GM19395 (cell line): ENCODE data around the gene CLEC18B.
"Not testable (repeated sequence)": the region's sequence is repeated elsewhere in the genome, so short reads cannot be mapped to it uniquely, and the experiment has no call there.

Experiments used
- ATAC-seq: cut with Tn5 transposase; IDR thresholded peaks from one replicate; pipeline ENCODE4 v1.9.1; 2021; ENCODE audit warnings: mild to moderate bottlenecking, moderate library complexity; ENCODE audit not compliant: unreplicated experiment

The CLEC18B gene

DNA sequence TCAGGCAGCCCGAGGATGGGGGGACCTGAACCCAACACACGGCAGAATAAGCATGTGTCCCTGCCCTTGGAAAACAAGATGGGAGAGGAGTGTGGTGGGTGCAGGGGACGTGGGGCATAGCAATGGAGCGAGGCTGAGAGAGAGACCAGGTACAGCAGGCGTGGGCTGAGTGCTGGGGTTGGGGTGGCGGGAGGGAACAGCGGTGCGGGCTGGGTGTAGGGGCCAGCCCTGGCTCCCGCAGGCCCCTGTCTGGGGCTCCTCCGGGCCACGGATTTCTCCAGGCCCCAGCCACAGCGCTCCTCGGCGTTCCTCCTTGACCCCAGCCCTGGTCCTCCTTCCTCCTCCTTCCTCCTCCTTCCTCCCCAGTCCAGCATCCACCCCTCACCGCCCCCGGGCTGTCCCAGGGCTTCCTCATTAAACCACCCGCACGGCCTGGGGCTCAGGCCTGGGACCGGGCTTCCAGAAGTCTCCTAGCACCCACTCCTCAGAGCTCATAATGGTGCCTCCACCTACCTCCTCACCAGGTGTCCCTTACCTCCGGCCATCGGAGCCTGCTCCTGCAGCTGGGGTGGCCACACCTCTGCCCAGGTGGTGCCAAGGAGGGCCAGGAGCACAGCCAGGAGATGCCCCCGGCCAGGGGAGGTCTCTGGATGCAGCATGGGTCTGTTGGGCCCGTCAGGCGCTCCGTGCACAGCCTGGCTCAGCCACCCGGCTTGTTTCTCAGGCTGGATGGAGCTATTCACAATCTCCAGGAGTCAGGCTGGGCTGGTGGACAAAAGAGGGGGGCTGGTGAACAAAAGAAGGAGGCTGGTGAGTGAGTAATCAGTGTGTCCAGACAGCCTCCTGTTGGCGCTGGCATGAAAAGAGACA is at the start of gene CLEC18B:
CLEC18B (minus strand) TSS at position 867 of the 870 bp plus-strand sequence; CDS start at position 659, 208 bp downstream.
- not testable (repeated sequence) for ATAC-seq

DNA sequence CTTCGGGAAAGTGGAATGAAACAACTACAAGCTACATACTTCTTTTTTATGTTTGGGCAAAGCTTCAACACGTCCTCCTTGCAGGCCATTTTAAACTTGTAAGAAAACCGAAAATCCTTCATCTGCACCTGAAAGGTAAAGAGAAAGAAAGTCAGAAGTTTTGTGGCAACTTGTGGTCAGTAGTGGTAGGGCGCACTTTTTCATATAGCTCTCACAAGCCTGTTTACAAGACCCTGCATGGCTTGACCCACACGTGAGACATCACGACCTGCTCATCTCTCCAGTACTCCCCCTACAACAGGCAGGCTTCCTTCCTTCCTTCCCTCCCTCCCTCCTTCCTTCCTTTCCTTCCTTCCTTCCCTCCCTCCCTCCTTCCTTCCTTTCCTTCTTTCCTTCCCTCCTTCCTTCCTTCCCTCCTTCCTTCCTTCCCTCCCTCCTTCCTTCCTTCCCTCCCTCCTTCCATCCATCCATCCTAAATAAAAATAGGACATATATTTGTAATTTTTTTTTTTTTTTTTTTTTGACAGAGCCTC is 48.7 kb upstream of the CLEC18B start:
- ATAC-seq, result no peak

DNA sequence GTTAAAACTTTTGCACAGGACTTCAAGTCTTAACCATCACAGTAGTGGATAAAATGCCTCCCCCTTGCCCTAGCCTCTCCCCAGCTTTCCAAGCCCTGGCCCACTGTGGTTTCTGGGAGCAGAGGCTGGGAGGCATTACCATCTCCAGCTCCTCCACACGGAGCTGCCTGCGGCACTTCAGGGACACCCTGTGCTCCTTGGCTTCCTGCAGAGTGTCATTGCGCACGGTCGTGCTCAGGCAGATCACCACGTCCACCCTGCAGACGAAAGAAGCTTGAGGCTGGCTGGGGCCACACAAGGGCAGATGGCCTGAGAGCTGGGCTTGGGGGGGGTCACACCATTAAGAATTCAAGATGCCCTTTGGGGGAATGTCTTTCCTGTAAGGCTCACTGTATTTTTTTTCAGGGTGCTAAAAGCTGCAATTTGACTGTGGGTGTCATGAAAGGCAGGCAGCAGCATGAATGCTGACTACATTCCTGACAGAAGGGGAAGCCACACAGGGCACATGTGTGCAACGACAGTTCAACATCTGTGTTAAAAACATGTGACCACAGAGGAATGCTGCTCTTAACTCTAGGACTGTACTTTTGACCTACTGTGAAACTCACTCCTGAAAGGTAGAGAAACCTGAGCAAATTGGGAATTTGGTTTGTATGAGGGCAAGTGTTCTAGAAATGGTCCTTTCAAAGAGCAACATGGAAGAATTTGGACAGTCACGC is 47.7 kb upstream of the CLEC18B start:
- no peak for ATAC-seq

DNA sequence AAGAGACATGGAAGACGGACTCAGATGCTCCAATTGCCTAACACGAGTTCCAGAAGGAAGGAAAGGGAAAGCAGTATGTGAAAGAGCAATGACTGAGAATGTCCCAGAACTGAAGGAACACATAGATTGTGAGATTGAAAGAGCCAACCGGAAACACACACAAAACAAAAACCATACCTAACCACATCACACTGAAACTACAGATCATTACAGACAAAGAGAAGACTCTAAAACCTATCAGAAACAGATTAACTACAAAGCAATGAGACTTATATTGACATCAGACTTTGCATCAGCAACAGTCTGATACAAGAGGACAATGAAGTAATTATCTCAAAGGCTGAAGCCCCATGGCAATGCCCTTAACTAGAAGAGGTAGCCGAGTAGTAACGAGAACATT is 45.6 kb upstream of the CLEC18B start:
- peak; percentile 79 for ATAC-seq

DNA sequence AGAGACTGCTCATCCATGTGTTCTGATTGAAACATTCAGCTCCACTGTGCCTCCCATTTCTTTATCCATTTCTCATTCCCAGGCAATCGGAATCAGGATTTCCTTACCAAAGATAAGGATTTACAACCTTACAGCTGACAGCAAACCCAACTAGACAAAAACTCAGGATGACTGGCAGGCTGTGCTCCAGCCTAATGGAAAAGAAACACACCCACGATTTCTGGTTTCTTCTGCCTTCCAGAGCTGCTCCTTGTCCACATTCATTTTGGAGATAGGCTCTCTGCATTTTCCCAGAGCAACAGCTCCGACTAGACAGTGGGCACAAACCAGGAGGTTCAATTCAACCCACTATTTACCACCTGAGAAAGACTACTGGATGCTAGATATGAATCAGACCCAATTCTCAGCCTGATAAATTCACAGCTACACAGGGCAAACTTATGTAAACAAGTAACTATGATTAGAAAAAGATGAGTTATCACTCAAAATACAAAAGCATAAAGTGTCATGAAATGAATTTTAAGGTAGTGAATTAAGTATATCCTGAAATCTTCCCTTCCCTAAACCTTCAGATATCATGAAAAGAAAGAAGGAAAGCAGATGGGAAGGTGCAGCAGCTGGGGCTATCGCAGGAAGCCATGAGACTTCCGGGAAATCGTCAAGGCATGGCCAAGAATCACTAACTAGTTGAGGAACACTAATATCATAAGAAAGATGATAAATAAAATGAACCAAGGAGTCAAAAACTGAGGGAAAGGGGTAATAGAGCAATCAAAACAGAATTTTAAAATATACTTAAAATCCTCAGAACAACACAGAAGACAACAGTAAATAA is 44.8 kb upstream of the CLEC18B start:
- no peak for ATAC-seq

DNA sequence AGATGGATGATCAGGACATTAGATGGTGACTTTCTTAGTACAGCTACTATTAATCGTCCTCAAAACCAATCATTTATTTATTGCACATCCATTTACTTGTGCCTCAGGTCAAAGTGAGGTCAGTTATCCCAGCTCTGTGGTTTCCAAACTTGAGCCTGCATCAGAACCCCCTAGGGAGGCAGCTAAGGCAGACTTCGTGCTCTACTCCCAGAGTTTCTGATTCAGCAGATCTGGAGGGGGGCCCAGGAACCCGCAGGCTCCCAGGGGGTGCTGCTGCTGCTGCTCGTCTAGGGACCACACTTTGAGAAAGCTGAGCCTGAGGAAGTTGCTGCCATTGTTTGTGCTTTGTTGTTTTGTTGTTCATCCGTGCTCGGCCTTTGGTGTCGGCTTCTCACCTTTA is 44.0 kb upstream of the CLEC18B start:
- ATAC-seq, result no peak

DNA sequence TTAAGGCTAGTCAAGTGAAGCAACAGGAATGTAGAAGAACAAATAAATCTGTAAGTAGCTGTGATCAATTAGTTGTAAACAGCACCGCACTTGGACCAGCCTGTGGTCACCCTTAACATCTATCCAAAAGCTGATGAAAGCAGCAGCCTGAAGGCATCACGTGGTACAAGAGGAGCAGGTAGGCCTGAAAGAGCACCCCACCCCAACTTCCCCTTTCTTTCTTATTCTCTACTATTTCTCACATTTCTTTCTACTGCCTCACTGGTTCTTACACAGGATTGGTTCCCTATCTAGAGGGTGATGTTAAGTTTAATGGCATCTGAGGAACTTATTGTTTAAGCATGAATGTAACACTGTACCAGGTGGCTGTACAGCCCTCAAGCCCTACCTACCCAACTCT is 42.6 kb upstream of the CLEC18B start:
- peak; percentile 76 for ATAC-seq

DNA sequence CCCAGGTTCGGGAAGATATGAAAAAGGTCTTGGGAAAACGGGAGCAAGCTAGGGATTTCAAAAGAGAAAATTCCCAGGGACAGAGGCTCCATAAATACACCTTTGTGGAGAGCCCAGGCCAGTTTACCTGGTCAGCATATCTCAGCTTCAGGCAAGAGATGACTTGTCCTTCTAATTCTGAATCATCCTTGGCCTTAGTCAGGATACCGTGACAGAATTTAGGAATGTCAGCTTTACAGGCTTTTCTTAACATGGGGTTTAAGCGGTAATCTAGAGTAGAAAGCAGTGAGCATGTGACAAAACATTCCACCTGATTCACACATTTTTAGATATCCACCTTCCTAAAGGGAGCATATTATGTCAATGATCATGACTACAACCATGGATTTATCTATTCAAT is 41.1 kb upstream of the CLEC18B start:
- ATAC-seq, result no peak

DNA sequence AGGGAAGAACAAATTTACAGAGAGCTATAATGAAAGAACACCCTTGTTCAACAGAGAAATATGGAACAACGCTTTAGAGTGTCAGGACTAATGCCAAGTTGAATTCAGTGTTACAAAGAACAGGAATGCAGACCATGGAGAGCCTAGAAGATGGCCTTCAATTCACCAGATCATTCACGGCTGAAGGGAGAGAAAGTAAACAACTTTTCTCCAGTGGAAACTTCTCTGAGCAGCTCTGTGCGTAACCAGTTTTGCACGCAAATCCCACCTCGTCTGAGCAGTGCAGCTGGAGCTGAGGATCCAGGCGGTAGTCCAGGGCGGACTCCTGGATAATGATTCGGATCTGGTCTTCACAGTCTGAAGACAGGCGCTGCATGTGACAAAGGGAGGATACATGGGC is 40.5 kb upstream of the CLEC18B start:
- ATAC-seq, result no peak

DNA sequence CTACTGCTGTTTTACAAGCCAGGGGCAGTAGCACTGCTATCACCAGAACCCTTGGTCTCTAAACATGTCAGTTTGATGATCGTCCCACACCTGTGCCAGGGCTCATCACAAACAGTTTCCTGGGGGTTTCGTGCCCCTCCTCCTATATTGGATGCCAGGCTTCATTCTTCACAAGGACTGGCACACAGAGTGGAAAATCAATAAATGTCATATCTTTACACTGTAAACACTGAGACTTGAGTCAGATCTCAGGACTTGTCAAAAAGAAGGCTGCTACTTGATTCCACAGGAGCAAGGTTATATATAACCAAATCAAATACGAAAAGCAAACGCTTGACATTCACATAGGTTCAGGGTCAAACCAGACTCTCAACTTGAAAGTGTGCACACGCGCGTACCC is 39.3 kb upstream of the CLEC18B start:
- no peak for ATAC-seq

DNA sequence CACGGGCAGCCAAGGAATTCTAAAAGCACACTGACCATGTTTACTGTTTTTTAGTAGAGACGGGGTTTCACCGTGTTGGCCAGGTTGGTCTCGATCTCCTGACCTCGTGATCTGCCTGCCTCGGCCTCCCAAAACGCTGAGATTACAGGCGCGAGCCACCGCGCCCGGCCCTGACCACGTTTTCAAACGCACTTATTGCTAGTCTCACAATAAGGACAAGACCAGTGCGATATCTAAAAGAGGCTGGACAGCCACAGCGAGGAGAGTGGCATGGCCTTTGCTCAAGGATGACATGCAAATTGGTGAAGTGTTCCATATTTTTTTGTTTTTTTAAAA is 35.0 kb upstream of the CLEC18B start:
- ATAC-seq, result no peak

DNA sequence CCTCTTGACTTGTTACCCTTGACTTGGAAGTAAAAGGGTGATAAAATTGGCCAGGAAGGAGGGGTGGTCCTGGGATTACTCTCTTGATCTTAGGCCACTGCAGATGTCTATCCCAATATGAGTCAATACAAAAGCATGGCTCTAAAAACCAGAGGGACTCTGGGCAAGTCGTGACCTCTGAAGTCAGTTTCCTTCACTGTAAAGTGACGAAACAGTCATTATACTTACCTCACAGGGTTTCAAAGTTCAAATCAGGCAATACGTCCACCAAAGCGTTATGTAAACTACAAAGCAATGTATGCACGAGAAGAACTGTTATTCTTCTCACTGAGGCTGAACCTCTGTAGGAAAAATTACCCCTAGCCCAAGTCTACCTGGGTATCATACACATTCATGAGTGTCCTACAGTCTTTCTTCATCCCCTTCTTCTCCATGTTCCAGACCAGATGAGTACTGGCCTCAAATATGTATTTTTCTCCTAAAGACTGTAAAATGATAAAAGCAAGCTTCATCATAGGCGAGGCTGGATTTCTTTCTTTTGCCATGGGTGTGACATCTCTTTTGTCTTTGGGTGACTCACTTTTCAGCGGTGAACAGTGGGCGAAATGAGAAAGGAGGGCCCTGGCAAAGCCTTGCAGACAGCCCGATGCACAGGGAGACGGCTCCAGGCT is 34.5 kb upstream of the CLEC18B start:
- no peak for ATAC-seq

DNA sequence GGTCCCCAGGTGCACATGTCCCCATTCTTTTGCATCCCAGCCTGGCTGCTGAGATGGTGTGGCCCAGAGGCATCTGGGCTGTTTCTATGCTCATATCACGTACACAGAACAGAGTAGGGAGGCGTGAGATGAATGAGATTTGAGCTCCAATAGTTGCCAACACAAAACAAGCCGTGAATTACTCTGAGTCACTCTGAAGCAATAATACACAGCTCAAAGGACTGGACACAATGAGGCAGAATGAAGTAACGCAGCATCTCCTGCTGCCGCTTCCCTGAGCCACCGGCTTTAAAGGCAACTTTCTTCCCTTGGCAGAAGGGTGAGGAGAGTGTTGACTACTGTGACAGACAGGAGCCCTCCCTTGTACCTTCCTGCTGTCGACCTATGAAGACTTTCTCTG is 33.9 kb upstream of the CLEC18B start:
- no peak for ATAC-seq

DNA sequence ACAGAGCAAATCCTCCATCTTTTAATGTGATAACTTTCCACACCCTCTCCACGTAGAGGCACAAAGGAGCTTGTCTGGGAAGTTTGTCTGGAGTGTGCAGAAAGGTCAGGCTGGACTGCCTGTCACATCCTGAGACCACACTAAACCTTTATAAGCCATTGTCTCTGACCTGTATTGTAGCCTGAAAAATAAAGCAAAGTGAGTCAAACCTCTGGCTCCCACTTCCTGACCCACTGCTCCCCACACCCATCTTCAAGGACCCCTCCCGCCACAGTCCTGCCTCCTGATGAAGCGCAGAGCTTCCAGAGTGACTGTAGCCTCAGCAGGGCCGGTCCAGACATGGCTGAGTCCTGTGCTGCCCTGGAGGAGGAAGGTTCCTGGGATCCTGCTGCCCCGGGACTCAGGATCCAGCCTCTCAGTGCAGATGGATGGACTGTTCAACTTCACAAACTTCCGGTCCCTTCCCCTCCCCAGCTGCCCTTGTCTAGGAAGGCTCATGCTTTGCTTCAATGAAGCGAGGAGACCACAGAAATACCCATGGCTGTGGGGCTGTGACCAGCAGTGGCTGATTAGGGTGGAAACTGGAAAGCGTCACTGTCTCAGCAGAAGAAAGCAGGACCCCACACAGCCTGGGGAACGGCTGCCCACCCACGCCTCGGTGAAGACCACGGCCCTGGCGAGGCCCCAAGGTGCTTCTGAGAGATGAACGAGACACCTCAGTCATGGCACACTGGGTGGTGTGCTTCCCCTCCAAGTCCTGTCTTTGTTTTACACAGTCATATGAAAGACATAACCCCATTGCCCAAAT is 30.9 kb upstream of the CLEC18B start:
- peak; percentile 81 for ATAC-seq

DNA sequence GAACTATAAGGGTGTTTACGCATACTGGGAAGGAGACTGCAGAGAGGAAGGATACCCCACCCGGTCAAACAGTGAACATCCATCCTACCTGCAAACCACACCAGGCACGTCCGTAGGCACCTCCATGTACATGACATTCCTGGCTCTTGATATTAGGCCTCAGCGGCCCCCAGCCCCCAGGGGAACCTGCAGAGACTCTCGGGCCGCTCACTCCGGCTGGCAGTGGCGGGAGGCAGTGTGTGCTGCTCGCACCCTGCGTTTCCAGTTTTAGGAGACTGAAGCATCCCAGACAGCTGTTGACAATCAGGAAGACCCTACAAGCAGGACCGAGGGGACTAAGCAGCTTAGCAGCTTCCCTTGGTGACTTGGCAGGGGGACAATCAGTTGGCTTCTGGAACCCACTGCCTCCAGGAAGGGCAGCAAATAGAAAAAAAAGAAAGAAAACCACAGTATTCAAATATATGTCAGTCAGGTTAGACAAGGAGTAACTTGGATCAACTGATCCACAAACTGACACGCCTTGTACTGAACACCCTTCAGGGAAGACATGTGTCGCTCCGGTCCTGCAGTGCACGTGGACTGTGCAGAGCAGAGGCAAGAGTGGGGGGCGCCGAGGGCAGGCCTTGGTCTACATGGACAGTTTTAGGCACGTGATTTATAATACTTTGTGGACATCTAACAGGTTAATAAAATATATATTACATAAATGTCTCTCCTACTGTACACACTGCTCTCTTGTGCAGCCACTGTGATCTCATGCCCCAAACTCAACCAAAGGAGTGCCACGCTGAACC is 29.9 kb upstream of the CLEC18B start:
- no peak for ATAC-seq

DNA sequence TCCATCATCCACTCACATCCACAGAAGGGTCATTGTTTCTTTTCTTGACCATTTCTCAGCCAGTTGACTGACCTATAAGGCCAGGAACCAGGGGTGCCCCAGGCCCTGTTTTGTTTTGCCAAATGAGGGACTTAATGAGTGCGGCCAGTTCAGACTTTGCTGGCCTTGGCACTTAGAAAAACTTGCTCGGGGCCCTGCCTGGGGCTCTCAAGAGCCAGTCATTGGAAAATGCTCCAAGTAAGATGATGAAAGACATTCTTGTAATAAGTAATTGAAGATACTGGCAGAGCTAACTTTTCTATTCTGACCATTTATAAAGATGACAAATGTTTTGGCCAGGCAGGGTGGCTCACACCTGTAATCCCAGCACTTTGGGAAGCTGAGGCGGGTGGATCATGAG is 29.0 kb upstream of the CLEC18B start:
- no peak for ATAC-seq

DNA sequence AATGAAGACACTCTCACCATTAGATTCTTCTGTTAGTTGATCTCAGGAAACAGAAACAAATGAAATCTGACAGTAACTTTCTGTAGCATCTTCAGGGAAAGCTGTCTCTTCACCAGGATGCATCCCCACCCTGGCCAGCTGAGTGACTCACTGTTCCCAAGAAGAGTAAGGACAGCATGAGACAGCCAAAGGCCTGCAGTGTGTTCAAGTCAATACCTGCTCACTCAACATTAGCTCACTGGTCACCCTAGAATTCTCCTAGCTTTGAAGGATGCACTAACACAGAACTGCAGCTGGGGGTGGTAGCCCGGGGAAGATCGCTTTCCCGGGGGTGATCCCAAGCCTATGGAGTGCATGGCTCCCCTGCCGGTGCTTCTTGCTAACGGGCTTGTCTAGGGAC is 28.2 kb upstream of the CLEC18B start:
- ATAC-seq, result no peak

DNA sequence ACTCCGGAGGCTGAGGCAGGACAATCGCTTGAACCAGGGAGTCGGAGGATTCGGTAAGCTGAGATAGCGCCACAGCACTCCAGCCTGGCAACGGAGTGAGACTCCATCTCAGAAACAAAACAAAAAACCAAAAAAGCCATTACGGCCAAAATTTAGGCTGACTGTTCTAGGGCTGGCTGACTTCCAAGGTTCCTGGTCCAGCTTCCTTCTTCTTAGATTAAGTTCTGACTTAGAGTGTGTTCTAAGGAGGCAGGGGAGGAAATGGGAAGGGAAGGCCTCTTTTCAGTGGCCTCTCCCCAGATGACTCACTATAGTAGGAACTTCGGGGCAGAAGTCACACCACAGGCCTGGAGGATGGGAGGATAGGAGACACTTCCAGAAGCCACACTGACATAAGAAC is 27.7 kb upstream of the CLEC18B start:
- no peak for ATAC-seq

DNA sequence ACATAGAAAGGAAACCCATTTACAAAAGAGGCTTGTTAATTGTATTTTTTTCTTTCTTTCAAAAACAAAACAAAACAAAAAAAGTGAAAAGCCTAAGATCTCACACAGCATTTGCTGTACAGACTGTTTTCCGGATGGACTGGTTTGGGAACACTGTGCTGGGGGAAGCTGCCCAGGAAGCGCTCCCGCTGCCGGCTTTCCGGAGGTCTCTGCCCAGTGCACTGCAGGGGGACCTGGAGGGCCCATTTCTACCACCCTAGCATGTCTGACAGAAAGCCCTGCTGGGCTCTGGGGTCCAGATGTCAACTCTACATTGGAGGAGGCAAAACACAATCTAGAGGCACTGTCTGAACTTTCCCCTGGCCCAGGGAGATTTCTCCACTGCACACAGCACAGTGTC is 26.3 kb upstream of the CLEC18B start:
- ATAC-seq, result no peak
